Panc1 (cell line): ENCODE measurements around the gene CMTM4. TPM values are rescaled to one million over a fixed set of nuclear protein-coding genes. Genes with fewer than 3 reads are reported as not detected.

Experiments used
- ATAC-seq: fragments of 200-7000 bp; cut with Tn5 transposase; 2 replicates; pipeline ENCODE4 v1.9.1; 2020; ENCODE audit warnings: mild to moderate bottlenecking, moderate library complexity
- BruUV-seq: library from RNA; stranded (reverse); fragments of 400-500 nt; replicated peaks from 2 replicates; lab custom pipeline; 2021; lab: Mats Ljungman, UMichigan
- CTCF ChIA-PET: fragments of 300-600 bp; sonication (Branson Sonifier 250); formaldehyde crosslinking; loops from one replicate; lab custom pipeline; 2022; ENCODE audit warnings: antibody characterized with exemption; lab: Charles Lee
- POLR2A ChIA-PET: fragments of 300-600 bp; sonication (Branson Sonifier 250); formaldehyde crosslinking; loops from one replicate; lab custom pipeline; 2022; ENCODE audit warnings: antibody characterized with exemption; lab: Charles Lee
- DNase-seq: peaks from one replicate; pipeline ENCODE4 v3.0.0-alpha.2; 2010; ENCODE audit warnings: low read depth, low spot score
- H3K27ac ChIP-seq: 2 replicates; pipeline ENCODE4 v1.5.1; 2011; ENCODE audit warnings: mild to moderate bottlenecking, low read length, inconsistent platforms
- H3K27me3 ChIP-seq: fragments of 200-500 bp; sonication (Bioruptor generic); 2 replicates; pipeline ENCODE4 v1.6.0; 2014; ENCODE audit warnings: low read length, inconsistent platforms; ENCODE audit not compliant: control insufficient read depth, insufficient read depth
- H3K36me3 ChIP-seq: fragments of 200-500 bp; sonication (Bioruptor generic); 2 replicates; pipeline ENCODE4 v1.5.1; 2014; ENCODE audit warnings: inconsistent platforms, mild to moderate bottlenecking, low read length, moderate library complexity; ENCODE audit not compliant: control insufficient read depth, insufficient read depth
- H3K4me1 ChIP-seq: 2 replicates; pipeline ENCODE4 v1.5.1; 2011; ENCODE audit warnings: inconsistent platforms, mild to moderate bottlenecking, low read length, moderate library complexity; ENCODE audit not compliant: control insufficient read depth, insufficient read depth
- H3K4me3 ChIP-seq, 2 experiments: 2 replicates each; pipeline ENCODE4 v1.5.1; 2011 to 2012; ENCODE audit warnings: low read depth in 2 of 2, low read length in 2 of 2, mild to moderate bottlenecking in 2 of 2, inconsistent platforms in 1 of 2, moderate library complexity in 1 of 2
- H3K9me3 ChIP-seq: fragments of 200-500 bp; sonication (Bioruptor generic); 2 replicates; pipeline ENCODE4 v1.5.1; 2014; ENCODE audit warnings: low read depth, mild to moderate bottlenecking, inconsistent platforms, low read length, moderate library complexity; ENCODE audit not compliant: control insufficient read depth, insufficient read depth
- CTCF ChIP-seq: fragments of 450-650 bp; IDR thresholded peaks from 2 replicates; pipeline ENCODE4 v1.5.1; 2017; ENCODE audit warnings: mild to moderate bottlenecking
- POLR2AphosphoS5 ChIP-seq: IDR thresholded peaks from 2 replicates; pipeline ENCODE4 v1.6.1; 2012; ENCODE audit warnings: mild to moderate bottlenecking, low read depth, low read length, moderate library complexity
- REST ChIP-seq, 2 experiments: IDR thresholded peaks; 2 replicates each; pipeline ENCODE4 v1.6.1; 2011 to 2012; ENCODE audit warnings: low read depth in 2 of 2, control low read depth in 1 of 2, low read length in 1 of 2, mild to moderate bottlenecking in 1 of 2, moderate library complexity in 1 of 2; ENCODE audit not compliant: insufficient read depth in 1 of 2
- SIN3A ChIP-seq: IDR thresholded peaks from 2 replicates; pipeline ENCODE4 v1.6.1; 2012; ENCODE audit warnings: low read depth, mild to moderate bottlenecking, low read length, moderate library complexity, borderline replicate concordance; ENCODE audit not compliant: insufficient read depth
- TCF7L2 ChIP-seq: IDR thresholded peaks from 2 replicates; pipeline ENCODE4 v1.6.1; 2011; ENCODE audit warnings: mild to moderate bottlenecking, low read depth, low read length, inconsistent platforms
- in situ Hi-C: cut with HindIII; loops from 2 replicates; pipeline ENCODE4 v1.10.0; 2016; ENCODE audit warnings: low sequenced_read_pairs, low pct_unique_long_range_greater_than_20kb
- intact Hi-C: fragments of 100-400 bp; cut with micrococcal nuclease; formaldehyde crosslinking; loops from one replicate; pipeline ENCODE4 v1.10.0; 2022; ENCODE audit not compliant: unreplicated experiment
- total RNA-seq: library from RNA; stranded (reverse); gene quantifications from one replicate; pipeline ENCODE4 v1.2.1, GENCODE V29; 2021; ENCODE audit not compliant: unreplicated experiment

The CMTM4 gene
- total RNA-seq, 1 experiment from 2014 or later, result 51.9 TPM

- ATAC-seq, result no peak
- no peak for DNase-seq
- H3K4me3 ChIP-seq, result no peak overlapping the region
- no peaks in the 10 kb centered on the region for H3K36me3 ChIP-seq
- intact Hi-C loops (no loop called here), in situ Hi-C loops (no loop called here)
- CTCF ChIA-PET, result no interaction called here
- POLR2A ChIA-PET, result no interaction called here
- H3K27ac ChIP-seq, result no peak overlapping the region
- no TSS peak for BruUV-seq
- TF ChIP-seq CTCF (no peak), POLR2AphosphoS5 (no peak), SIN3A (no peak), REST (IDR thresholded peaks at IDR 0.05; ENCODE audit: insufficient read depth in 1 of 2, low read depth in 2 of 2, low read length in 1 of 2) (no peak), TCF7L2 (no peak)
- H3K4me1 ChIP-seq, result no peaks in the 10 kb centered on the region
- no peaks in the 10 kb centered on the region for H3K27me3 ChIP-seq
- no peaks in the 10 kb centered on the region for H3K9me3 ChIP-seq
These were observed 19.9 kb downstream of the CMTM4 start for GRCh38 chr16:66676599-66676998.

GRCh38 chr16:66673691-66674090 is 22.9 kb downstream of the CMTM4 start:
- no peaks in the 10 kb centered on the region for H3K36me3 ChIP-seq
- BruUV-seq, result no TSS peak
- ChIA-PET CTCF (no interaction called here), POLR2A (no interaction called here)
- no peaks in the 10 kb centered on the region for H3K27me3 ChIP-seq
- H3K9me3 ChIP-seq, result no peaks in the 10 kb centered on the region
- no peak for TF ChIP-seq SIN3A
- no peak for TF ChIP-seq REST (IDR thresholded peaks at IDR 0.05; ENCODE audit: insufficient read depth in 1 of 2, low read depth in 2 of 2, low read length in 1 of 2)
- TF ChIP-seq TCF7L2, result no peak
- TF ChIP-seq POLR2AphosphoS5, result no peak
- in situ Hi-C loops (no loop called here), intact Hi-C loops (no loop called here)
- DNase-seq, result no peak
- no peaks in the 10 kb centered on the region for H3K4me1 ChIP-seq
- ATAC-seq, result no peak
- H3K4me3 ChIP-seq, result no peak overlapping the region
- no peak overlapping the region for H3K27ac ChIP-seq
